WTC11 (cell line): ENCODE measurements around the gene LCT. TPM values are rescaled to one million over a fixed set of nuclear protein-coding genes. Genes with fewer than 3 reads are reported as not detected.

ENCODE experiments used
- ATAC-seq: fragments of 200-7000 bp; cut with Tn5 transposase; 2 replicates; pipeline ENCODE4 v1.10.0; 2021; ENCODE audit warnings: mild to moderate bottlenecking, moderate library complexity
- CTCF ChIA-PET: fragments of 300-600 bp; sonication (Branson Sonifier 250); formaldehyde crosslinking; loops from one replicate; lab custom pipeline; 2021; ENCODE audit warnings: antibody characterized with exemption; lab: Charles Lee
- POLR2A ChIA-PET: fragments of 350-600 bp; sonication (Branson Sonifier 250); formaldehyde crosslinking; loops from one replicate; lab custom pipeline; 2021; ENCODE audit warnings: antibody characterized with exemption; lab: Charles Lee
- DNase-seq: peaks from one replicate; pipeline ENCODE4 v3.0.0; 2021; ENCODE audit warnings: low spot score
- H3K27ac Mint-ChIP-seq: 2 replicates; pipeline ENCODE4 v1.8.0; 2021; ENCODE audit warnings: mixed read lengths
- H3K27me3 Mint-ChIP-seq: 2 replicates; pipeline ENCODE4 v1.8.0; 2021; ENCODE audit warnings: low read depth, mild to moderate bottlenecking, moderate library complexity, mixed read lengths
- H3K36me3 Mint-ChIP-seq: 2 replicates; pipeline ENCODE4 v1.8.0; 2021; ENCODE audit warnings: mixed read lengths
- H3K4me1 Mint-ChIP-seq: 2 replicates; pipeline ENCODE4 v1.8.0; 2022; ENCODE audit warnings: mixed read lengths
- H3K4me3 Mint-ChIP-seq: 2 replicates; pipeline ENCODE4 v1.8.0; 2021; ENCODE audit warnings: mild to moderate bottlenecking, moderate library complexity, mixed read lengths
- H3K9me3 Mint-ChIP-seq: 2 replicates; pipeline ENCODE4 v1.8.0; 2021; ENCODE audit warnings: mixed read lengths
- KAT7 ChIP-seq: sonication (generic); formaldehyde crosslinking; IDR thresholded peaks from 2 replicates; pipeline ENCODE4 v1.8.1; 2023; ENCODE audit warnings: missing genetic modification reagents, mild to moderate bottlenecking, borderline replicate concordance
- NR2C2 ChIP-seq: sonication (generic); formaldehyde crosslinking; IDR thresholded peaks from 2 replicates; pipeline ENCODE4 v1.8.0; 2022; ENCODE audit warnings: mild to moderate bottlenecking, missing genetic modification reagents
- NR3C1 ChIP-seq: sonication (generic); formaldehyde crosslinking; conservative IDR thresholded peaks from 2 replicates; pipeline ENCODE4 v1.8.1; 2023; ENCODE audit warnings: low read depth, mild to moderate bottlenecking, missing genetic modification reagents
- OVOL2 ChIP-seq: fragments of 250-450 bp; sonication (Bioruptor Pico); IDR thresholded peaks from 2 replicates; pipeline ENCODE4 v1.9.0; 2021; ENCODE audit warnings: mild to moderate bottlenecking, borderline replicate concordance
- SMAD3 ChIP-seq: sonication (generic); formaldehyde crosslinking; IDR thresholded peaks from 2 replicates; pipeline ENCODE4 v1.8.0; 2022; ENCODE audit warnings: missing genetic modification reagents, mild to moderate bottlenecking, borderline replicate concordance
- TCF7 ChIP-seq: sonication (generic); formaldehyde crosslinking; IDR thresholded peaks from 2 replicates; pipeline ENCODE4 v1.8.0; 2022; ENCODE audit warnings: mild to moderate bottlenecking, low read depth, missing genetic modification reagents, moderate library complexity
- ZNF317 ChIP-seq: sonication (generic); formaldehyde crosslinking; IDR thresholded peaks from 2 replicates; pipeline ENCODE4 v1.8.1; 2023; ENCODE audit warnings: low read depth, mild to moderate bottlenecking, moderate library complexity, missing genetic modification reagents, borderline replicate concordance
- total RNA-seq: library from RNA; stranded (reverse); gene quantifications from 3 replicates; pipeline ENCODE4 v1.2.3, GENCODE V29; 2021
- TF ChIP-seq, protein P1 (sequence below): sonication (generic); formaldehyde crosslinking; IDR thresholded peaks from 2 replicates; pipeline ENCODE4 v1.8.0; 2022; ENCODE audit warnings: mild to moderate bottlenecking, missing genetic modification reagents
- TF ChIP-seq, protein P2 (sequence below): sonication (generic); formaldehyde crosslinking; IDR thresholded peaks from 2 replicates; pipeline ENCODE4 v1.8.1; 2023; ENCODE audit warnings: mild to moderate bottlenecking, missing genetic modification reagents, moderate library complexity
- TF ChIP-seq, protein P3 (sequence below): sonication (generic); formaldehyde crosslinking; IDR thresholded peaks from 2 replicates; pipeline ENCODE4 v1.8.1; 2023; ENCODE audit warnings: mild to moderate bottlenecking, missing genetic modification reagents
- TF ChIP-seq, protein P4 (sequence below): fragments of 250-450 bp; sonication (Bioruptor Pico); IDR thresholded peaks from 2 replicates; pipeline ENCODE4 v1.9.0; 2021; ENCODE audit warnings: moderate library complexity, mild to moderate bottlenecking, inconsistent platforms, borderline replicate concordance
- TF ChIP-seq, protein P5 (sequence below): sonication (generic); formaldehyde crosslinking; IDR thresholded peaks from 2 replicates; pipeline ENCODE4 v1.8.1; 2023; ENCODE audit warnings: mild to moderate bottlenecking, missing genetic modification reagents, moderate library complexity
- TF ChIP-seq, protein P6 (sequence below): fragments of 250-450 bp; sonication (Bioruptor Pico); IDR thresholded peaks from 2 replicates; pipeline ENCODE4 v1.8.0; 2021; ENCODE audit warnings: mild to moderate bottlenecking
- TF ChIP-seq, protein P7 (sequence below): sonication (generic); formaldehyde crosslinking; IDR thresholded peaks from 2 replicates; pipeline ENCODE4 v1.8.0; 2023; ENCODE audit warnings: missing genetic modification reagents, mild to moderate bottlenecking, borderline replicate concordance
- TF ChIP-seq, protein P8 (sequence below): sonication (generic); formaldehyde crosslinking; IDR thresholded peaks from 2 replicates; pipeline ENCODE4 v1.8.1; 2022; ENCODE audit warnings: mild to moderate bottlenecking, moderate library complexity, missing genetic modification reagents

LCT gene
- total RNA-seq, 1 experiment from 2014 or later = 0.02 TPM

DNA sequence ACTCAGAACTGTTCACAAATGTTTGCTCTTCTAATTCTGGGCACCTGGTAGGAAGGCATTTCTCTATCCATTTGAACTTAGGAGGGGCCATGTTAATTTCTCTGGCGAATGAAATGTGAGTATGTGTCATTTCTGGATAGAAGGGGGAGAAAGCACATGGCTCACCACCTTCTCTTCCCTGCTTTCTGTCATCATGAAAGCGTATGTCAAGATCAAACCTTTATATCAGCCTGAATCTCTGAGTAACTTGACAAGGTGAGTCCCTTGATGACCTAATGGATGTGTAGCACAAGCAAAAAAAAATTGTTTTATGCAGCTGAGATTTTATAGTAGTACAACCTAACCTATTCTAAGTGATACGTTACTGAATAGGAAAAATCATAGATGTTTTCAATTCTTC is 12.1 kb upstream of the LCT start:
- TF ChIP-seq, protein P1, sequence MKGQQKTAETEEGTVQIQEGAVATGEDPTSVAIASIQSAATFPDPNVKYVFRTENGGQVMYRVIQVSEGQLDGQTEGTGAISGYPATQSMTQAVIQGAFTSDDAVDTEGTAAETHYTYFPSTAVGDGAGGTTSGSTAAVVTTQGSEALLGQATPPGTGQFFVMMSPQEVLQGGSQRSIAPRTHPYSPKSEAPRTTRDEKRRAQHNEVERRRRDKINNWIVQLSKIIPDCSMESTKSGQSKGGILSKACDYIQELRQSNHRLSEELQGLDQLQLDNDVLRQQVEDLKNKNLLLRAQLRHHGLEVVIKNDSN (CRISPR knock-in tag) = no peak
- TF ChIP-seq ZNF317 (CRISPR knock-in tag) = no peak
- TF ChIP-seq, protein P2, sequence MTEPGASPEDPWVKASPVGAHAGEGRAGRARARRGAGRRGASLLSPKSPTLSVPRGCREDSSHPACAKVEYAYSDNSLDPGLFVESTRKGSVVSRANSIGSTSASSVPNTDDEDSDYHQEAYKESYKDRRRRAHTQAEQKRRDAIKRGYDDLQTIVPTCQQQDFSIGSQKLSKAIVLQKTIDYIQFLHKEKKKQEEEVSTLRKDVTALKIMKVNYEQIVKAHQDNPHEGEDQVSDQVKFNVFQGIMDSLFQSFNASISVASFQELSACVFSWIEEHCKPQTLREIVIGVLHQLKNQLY (CRISPR knock-in tag) = no peak
- TF ChIP-seq, protein P3, sequence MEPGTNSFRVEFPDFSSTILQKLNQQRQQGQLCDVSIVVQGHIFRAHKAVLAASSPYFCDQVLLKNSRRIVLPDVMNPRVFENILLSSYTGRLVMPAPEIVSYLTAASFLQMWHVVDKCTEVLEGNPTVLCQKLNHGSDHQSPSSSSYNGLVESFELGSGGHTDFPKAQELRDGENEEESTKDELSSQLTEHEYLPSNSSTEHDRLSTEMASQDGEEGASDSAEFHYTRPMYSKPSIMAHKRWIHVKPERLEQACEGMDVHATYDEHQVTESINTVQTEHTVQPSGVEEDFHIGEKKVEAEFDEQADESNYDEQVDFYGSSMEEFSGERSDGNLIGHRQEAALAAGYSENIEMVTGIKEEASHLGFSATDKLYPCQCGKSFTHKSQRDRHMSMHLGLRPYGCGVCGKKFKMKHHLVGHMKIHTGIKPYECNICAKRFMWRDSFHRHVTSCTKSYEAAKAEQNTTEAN = no peak
- TF ChIP-seq, protein P4, sequence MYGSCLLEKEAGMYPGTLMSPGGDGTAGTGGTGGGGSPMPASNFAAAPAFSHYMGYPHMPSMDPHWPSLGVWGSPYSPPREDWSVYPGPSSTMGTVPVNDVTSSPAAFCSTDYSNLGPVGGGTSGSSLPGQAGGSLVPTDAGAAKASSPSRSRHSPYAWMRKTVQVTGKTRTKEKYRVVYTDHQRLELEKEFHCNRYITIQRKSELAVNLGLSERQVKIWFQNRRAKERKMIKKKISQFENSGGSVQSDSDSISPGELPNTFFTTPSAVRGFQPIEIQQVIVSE (CRISPR knock-in tag) = no peak
- no peak for TF ChIP-seq KAT7 (CRISPR knock-in tag)
- no peak for TF ChIP-seq OVOL2 (CRISPR knock-in tag)
- no peak for TF ChIP-seq NR2C2 (CRISPR knock-in tag)
- TF ChIP-seq, protein P5, sequence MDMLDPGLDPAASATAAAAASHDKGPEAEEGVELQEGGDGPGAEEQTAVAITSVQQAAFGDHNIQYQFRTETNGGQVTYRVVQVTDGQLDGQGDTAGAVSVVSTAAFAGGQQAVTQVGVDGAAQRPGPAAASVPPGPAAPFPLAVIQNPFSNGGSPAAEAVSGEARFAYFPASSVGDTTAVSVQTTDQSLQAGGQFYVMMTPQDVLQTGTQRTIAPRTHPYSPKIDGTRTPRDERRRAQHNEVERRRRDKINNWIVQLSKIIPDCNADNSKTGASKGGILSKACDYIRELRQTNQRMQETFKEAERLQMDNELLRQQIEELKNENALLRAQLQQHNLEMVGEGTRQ = no peak
- POLR2A ChIA-PET = no interaction called here
- no peaks in the 10 kb centered on the region for H3K9me3 Mint-ChIP-seq
- peaks cover 80% of the 10 kb centered on the region for H3K36me3 Mint-ChIP-seq
- DNase-seq = no peak
- H3K4me1 Mint-ChIP-seq = no peaks in the 10 kb centered on the region
- no peak overlapping the region for H3K27ac Mint-ChIP-seq
- no peak overlapping the region for H3K4me3 Mint-ChIP-seq
- no peaks in the 10 kb centered on the region for H3K27me3 Mint-ChIP-seq
- CTCF ChIA-PET = no interaction called here
- no peak for ATAC-seq

DNA sequence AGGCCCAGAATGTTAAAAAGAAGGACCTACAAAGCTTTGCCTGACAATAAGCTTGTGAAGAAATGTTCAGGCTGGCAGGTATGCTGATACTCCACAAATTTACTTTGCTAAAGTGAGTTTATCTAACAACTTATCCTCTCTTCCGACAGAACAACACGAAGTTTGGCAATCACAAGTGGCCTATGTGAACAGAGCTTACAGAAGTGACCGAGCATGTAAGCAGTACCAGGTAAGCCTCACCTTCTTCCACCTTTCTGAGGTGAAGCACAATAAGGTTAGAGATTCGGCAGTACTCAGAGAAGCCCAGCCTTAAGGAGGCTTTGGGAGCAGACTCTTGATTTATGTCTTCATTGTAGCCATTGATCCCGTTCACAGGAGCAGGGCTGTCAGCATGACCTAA is 9.0 kb upstream of the LCT start:
- Mint-ChIP-seq H3K27me3 (no peaks in the 10 kb centered on the region), H3K36me3 (peaks cover 80% of the 10 kb centered on the region)

More for the DNA sequence above, 9.0 kb upstream of the LCT start:
- ChIA-PET POLR2A (no interaction called here), CTCF (no interaction called here)
- H3K4me1 Mint-ChIP-seq = no peaks in the 10 kb centered on the region
- no peak overlapping the region for H3K4me3 Mint-ChIP-seq
- no peak for DNase-seq
- H3K9me3 Mint-ChIP-seq = no peaks in the 10 kb centered on the region
- TF ChIP-seq TCF7 (CRISPR knock-in tag) (no peak), SMAD3 (CRISPR knock-in tag) (no peak), NR3C1 (no peak)
- TF ChIP-seq, protein P6, sequence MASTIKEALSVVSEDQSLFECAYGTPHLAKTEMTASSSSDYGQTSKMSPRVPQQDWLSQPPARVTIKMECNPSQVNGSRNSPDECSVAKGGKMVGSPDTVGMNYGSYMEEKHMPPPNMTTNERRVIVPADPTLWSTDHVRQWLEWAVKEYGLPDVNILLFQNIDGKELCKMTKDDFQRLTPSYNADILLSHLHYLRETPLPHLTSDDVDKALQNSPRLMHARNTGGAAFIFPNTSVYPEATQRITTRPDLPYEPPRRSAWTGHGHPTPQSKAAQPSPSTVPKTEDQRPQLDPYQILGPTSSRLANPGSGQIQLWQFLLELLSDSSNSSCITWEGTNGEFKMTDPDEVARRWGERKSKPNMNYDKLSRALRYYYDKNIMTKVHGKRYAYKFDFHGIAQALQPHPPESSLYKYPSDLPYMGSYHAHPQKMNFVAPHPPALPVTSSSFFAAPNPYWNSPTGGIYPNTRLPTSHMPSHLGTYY (CRISPR knock-in tag) = no peak
- TF ChIP-seq, protein P7, sequence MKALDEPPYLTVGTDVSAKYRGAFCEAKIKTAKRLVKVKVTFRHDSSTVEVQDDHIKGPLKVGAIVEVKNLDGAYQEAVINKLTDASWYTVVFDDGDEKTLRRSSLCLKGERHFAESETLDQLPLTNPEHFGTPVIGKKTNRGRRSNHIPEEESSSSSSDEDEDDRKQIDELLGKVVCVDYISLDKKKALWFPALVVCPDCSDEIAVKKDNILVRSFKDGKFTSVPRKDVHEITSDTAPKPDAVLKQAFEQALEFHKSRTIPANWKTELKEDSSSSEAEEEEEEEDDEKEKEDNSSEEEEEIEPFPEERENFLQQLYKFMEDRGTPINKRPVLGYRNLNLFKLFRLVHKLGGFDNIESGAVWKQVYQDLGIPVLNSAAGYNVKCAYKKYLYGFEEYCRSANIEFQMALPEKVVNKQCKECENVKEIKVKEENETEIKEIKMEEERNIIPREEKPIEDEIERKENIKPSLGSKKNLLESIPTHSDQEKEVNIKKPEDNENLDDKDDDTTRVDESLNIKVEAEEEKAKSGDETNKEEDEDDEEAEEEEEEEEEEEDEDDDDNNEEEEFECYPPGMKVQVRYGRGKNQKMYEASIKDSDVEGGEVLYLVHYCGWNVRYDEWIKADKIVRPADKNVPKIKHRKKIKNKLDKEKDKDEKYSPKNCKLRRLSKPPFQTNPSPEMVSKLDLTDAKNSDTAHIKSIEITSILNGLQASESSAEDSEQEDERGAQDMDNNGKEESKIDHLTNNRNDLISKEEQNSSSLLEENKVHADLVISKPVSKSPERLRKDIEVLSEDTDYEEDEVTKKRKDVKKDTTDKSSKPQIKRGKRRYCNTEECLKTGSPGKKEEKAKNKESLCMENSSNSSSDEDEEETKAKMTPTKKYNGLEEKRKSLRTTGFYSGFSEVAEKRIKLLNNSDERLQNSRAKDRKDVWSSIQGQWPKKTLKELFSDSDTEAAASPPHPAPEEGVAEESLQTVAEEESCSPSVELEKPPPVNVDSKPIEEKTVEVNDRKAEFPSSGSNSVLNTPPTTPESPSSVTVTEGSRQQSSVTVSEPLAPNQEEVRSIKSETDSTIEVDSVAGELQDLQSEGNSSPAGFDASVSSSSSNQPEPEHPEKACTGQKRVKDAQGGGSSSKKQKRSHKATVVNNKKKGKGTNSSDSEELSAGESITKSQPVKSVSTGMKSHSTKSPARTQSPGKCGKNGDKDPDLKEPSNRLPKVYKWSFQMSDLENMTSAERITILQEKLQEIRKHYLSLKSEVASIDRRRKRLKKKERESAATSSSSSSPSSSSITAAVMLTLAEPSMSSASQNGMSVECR (CRISPR knock-in tag) = no peak
- TF ChIP-seq, protein P8, sequence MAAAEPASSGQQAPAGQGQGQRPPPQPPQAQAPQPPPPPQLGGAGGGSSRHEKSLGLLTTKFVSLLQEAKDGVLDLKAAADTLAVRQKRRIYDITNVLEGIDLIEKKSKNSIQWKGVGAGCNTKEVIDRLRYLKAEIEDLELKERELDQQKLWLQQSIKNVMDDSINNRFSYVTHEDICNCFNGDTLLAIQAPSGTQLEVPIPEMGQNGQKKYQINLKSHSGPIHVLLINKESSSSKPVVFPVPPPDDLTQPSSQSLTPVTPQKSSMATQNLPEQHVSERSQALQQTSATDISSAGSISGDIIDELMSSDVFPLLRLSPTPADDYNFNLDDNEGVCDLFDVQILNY (CRISPR knock-in tag) = no peak
- no peak for ATAC-seq
- no peak overlapping the region for H3K27ac Mint-ChIP-seq
